Placental epithelial cell (primary cell): ENCODE measurements around the gene INPP5F. TPM values are rescaled to one million over a fixed set of nuclear protein-coding genes. Genes with fewer than 3 reads are reported as not detected.

Experiments
- small RNA-seq: library from RNA; depleted of rRNA; stranded (forward); fragments of <200 nt; gene quantifications from one replicate; pipeline ENCODE3, GENCODE V24; 2012
- total RNA-seq: library from RNA; depleted of rRNA; stranded (reverse); fragments of >200 nt; gene quantifications from 2 replicates; pipeline ENCODE4 v1.2.3, GENCODE V29; 2012

Gene INPP5F, protein sequence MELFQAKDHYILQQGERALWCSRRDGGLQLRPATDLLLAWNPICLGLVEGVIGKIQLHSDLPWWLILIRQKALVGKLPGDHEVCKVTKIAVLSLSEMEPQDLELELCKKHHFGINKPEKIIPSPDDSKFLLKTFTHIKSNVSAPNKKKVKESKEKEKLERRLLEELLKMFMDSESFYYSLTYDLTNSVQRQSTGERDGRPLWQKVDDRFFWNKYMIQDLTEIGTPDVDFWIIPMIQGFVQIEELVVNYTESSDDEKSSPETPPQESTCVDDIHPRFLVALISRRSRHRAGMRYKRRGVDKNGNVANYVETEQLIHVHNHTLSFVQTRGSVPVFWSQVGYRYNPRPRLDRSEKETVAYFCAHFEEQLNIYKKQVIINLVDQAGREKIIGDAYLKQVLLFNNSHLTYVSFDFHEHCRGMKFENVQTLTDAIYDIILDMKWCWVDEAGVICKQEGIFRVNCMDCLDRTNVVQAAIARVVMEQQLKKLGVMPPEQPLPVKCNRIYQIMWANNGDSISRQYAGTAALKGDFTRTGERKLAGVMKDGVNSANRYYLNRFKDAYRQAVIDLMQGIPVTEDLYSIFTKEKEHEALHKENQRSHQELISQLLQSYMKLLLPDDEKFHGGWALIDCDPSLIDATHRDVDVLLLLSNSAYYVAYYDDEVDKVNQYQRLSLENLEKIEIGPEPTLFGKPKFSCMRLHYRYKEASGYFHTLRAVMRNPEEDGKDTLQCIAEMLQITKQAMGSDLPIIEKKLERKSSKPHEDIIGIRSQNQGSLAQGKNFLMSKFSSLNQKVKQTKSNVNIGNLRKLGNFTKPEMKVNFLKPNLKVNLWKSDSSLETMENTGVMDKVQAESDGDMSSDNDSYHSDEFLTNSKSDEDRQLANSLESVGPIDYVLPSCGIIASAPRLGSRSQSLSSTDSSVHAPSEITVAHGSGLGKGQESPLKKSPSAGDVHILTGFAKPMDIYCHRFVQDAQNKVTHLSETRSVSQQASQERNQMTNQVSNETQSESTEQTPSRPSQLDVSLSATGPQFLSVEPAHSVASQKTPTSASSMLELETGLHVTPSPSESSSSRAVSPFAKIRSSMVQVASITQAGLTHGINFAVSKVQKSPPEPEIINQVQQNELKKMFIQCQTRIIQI
- 55.1 and 58.9 TPM in 2 replicates for total RNA-seq

DNA sequence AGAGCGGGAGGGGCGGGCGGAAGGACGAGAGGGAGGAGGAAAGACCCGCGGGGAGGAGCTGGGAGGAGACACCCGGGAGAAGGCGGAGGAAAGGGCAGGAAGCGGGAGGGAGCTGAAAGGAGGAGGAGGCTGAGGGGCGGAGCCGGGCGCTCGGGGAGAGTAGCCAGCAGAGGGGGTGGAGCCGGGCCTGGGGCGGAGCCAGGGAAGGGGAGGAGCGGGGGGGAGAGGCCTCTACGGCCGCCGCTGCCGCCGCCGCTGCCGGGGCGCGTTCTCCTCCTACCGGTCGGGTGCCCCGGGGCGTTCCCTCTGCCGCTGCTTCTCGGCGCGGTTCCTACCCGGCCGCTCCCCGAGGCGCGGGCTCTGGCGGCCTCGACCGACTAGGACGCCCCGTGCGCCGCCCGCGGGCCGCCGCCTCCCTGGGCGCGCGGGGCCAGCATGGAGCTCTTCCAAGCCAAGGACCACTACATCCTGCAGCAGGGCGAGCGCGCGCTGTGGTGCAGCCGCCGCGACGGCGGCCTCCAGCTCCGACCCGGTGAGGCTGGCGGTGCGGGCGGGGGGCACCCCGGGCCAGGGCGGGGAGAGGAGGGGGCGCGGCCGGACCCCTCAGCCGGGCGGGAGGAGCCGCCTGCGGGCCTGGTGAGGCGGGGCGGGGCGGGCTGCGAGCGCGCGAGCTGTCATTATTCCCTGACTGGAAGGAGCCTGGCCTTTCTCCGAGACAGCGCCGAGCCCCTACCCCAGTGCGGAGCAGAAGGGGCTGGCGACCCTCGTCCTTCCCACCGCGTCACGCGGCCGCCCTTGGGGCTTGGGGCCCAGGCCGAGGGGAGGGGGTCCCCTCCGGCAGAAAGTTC, at the start of gene INPP5F:
Gene INPP5F (plus strand): TSS at position 223 of the 848 bp plus-strand sequence. CDS start 213 bp downstream, at position 436.

DNA sequence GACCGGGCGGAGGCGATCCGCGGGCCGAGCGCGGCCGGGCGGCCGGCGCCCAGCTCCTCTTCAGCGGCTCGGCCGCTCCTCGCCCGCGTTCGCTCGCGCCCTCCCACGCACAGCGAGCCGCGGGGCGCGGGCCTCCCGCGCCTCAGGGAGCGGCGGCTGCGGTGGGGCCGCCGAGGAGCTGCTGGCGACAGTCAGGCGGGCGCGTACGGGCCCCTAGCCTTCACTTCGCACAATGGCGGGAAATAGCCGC, 146.7 kb downstream of the INPP5F start, which contains the start of gene MCMBP:
Gene MCMBP (minus strand): TSS at position 234 of the 250 bp plus-strand sequence. CDS start 259 bp downstream, outside the sequence.

Small RNAs within 50 kb of the gene (small RNA-seq; reads per million reads assigned to genes)
- gene RN7SL846P: 0.09 reads per million

Other genes with a start within 250 kb of the INPP5F start
- 96.3 and 97.0 TPM in 2 replicates for gene RGS10, start 183.3 kb upstream of the INPP5F start, total RNA-seq
- gene TIAL1, start 129.1 kb upstream of the INPP5F start, total RNA-seq: 45.4 and 55.4 TPM in 2 replicates
- gene BAG3, start 74.7 kb upstream of the INPP5F start, total RNA-seq: 38.1 and 42.5 TPM in 2 replicates
- 31.0 and 44.4 TPM in 2 replicates for gene MCMBP, start 146.8 kb downstream of the INPP5F start, total RNA-seq
- 22.8 and 52.7 TPM in 2 replicates for gene SEC23IP, start 166.7 kb downstream of the INPP5F start, total RNA-seq